ENCODE results near the gene MAN1C1.

- TF ChIP-seq CTCF (IDR thresholded peaks at IDR 0.05) (no peak), POLR2A (IDR thresholded peaks at IDR 0.05) (no peak), POLR2AphosphoS5 (IDR thresholded peaks at IDR 0.05) (no peak), EP300 (IDR thresholded peaks at IDR 0.05) (no peak)
Observed at GRCh38 chr1:25799352-25799934, 182.9 kb downstream of the MAN1C1 start.

Data from sigmoid colon (tissue), 4 donors.